Fibroblast of lung (primary cell): ENCODE measurements around the gene LY9. TPM values are rescaled to one million over a fixed set of nuclear protein-coding genes. Genes with fewer than 3 reads are reported as not detected.

Experiments
- DNase-seq, 2 donors: peaks; one replicate each; pipeline versions ENCODE4 v3.0.0 to v3.0.0-alpha.2; 2010; ENCODE audit warnings: low read depth in 2 of 2
- H2AFZ ChIP-seq: 2 replicates; pipeline ENCODE4 v1.5.1; 2012; ENCODE audit warnings: low read length, control low read depth, inconsistent platforms
- H3K27ac ChIP-seq: 2 replicates; pipeline ENCODE4 v1.5.1; 2011; ENCODE audit warnings: low read length, control low read depth; ENCODE audit not compliant: insufficient read depth
- H3K27me3 ChIP-seq: 2 replicates; pipeline ENCODE4 v1.5.1; 2011; ENCODE audit warnings: mild to moderate bottlenecking, low read length; ENCODE audit not compliant: control insufficient read depth, insufficient read depth
- H3K36me3 ChIP-seq: 2 replicates; pipeline ENCODE4 v1.5.1; 2011; ENCODE audit warnings: low read length; ENCODE audit not compliant: control insufficient read depth, insufficient read depth
- H3K4me1 ChIP-seq: 2 replicates; pipeline ENCODE4 v1.5.1; 2011; ENCODE audit warnings: low read length; ENCODE audit not compliant: control insufficient read depth, insufficient read depth; ENCODE audit errors: extremely low read depth
- H3K4me2 ChIP-seq: 2 replicates; pipeline ENCODE4 v1.5.1; 2011; ENCODE audit warnings: low read length, control low read depth; ENCODE audit not compliant: insufficient read depth; ENCODE audit errors: extremely low read depth
- H3K4me3 ChIP-seq, 4 experiments: fragments of 200-600 bp in 1 of 4; sonication (generic) in 1 of 4; replicated peaks in 1 of 4; 2 replicates each; pipeline ENCODE4 v1.5.1; 2011 to 2016; ENCODE audit warnings: low read length in 4 of 4, low read depth in 3 of 4, mild to moderate bottlenecking in 3 of 4, control low read depth in 2 of 4, inconsistent platforms in 1 of 4, mixed read lengths in 1 of 4; ENCODE audit not compliant: insufficient read depth in 1 of 4; ENCODE audit errors: control extremely low read depth in 1 of 4
- H3K79me2 ChIP-seq: 2 replicates; pipeline ENCODE4 v1.5.1; 2012; ENCODE audit warnings: mild to moderate bottlenecking, low read length, inconsistent platforms; ENCODE audit not compliant: control insufficient read depth, insufficient read depth
- H3K9ac ChIP-seq: 2 replicates; pipeline ENCODE4 v1.5.1; 2011; ENCODE audit warnings: mild to moderate bottlenecking, low read length, control low read depth; ENCODE audit not compliant: insufficient read depth
- H3K9me3 ChIP-seq: 2 replicates; pipeline ENCODE4 v1.5.1; 2012; ENCODE audit warnings: low read depth, low read length; ENCODE audit not compliant: control insufficient read depth, insufficient read depth
- H4K20me1 ChIP-seq: 2 replicates; pipeline ENCODE4 v1.5.1; 2011; ENCODE audit warnings: low read length; ENCODE audit not compliant: control insufficient read depth, insufficient read depth; ENCODE audit errors: extremely low read depth
- CTCF ChIP-seq, 2 donors: IDR thresholded peaks in 1 of 2; conservative IDR thresholded peaks in 1 of 2; 1 replicate in 1 of 2; 2 replicates in 1 of 2; pipeline ENCODE4 v1.5.1; 2011 to 2012; ENCODE audit warnings: low read length in 2 of 2, control low read depth in 1 of 2, inconsistent platforms in 1 of 2, low read depth in 1 of 2, mild to moderate bottlenecking in 1 of 2
- EZH2 ChIP-seq: IDR thresholded peaks from 2 replicates; pipeline ENCODE4 v1.5.1; 2012; ENCODE audit warnings: low read length, control low read depth, mild to moderate bottlenecking; ENCODE audit errors: missing control alignments
- polyA plus RNA-seq, 2 donors: library from polyadenylated mRNA; depleted of rRNA in 1 of 2; stranded (reverse) in 1 of 2; unstranded in 1 of 2; fragments of >200 nt; gene quantifications; 2 replicates each; pipeline ENCODE4 v1.2.1, GENCODE V29; 2011 to 2012; ENCODE audit warnings: missing spikeins in 1 of 2
- total RNA-seq: library from RNA; depleted of rRNA; stranded (reverse); fragments of >200 nt; gene quantifications from 2 replicates; pipeline ENCODE4 v1.2.1, GENCODE V29; 2014

LY9 gene
- total and polyA plus RNA-seq, 2 donors (not counting 1 experiment from before 2014, with no cell fraction given) = not detected

GRCh38 chr1:160789051-160789701 is 6.8 kb upstream of the LY9 start:
- H2AFZ ChIP-seq = no peak overlapping the region
- no peak overlapping the region for H3K9ac ChIP-seq
- no peak overlapping the region for H3K4me2 ChIP-seq
- H3K4me3 ChIP-seq = no peak overlapping the region
- no peaks in the 10 kb centered on the region for H3K4me1 ChIP-seq
- TF ChIP-seq EZH2 (no peak), CTCF (conservative IDR thresholded peaks at IDR 0.05 in 1 of 2, IDR thresholded peaks at IDR 0.05 in 1 of 2; ENCODE audit: low read depth in 1 of 2, low read length in 2 of 2) (no peak)
- H3K9me3 ChIP-seq = no peaks in the 10 kb centered on the region
- no peaks in the 10 kb centered on the region for H3K27me3 ChIP-seq
- no peak for DNase-seq
- no peaks in the 10 kb centered on the region for H4K20me1 ChIP-seq
- no peaks in the 10 kb centered on the region for H3K36me3 ChIP-seq
- H3K79me2 ChIP-seq = no peaks in the 10 kb centered on the region
- H3K27ac ChIP-seq = no peak overlapping the region

GRCh38 chr1:160789702-160790611 is 6.0 kb upstream of the LY9 start:
- H3K4me3 ChIP-seq = no peak overlapping the region
- TF ChIP-seq CTCF (conservative IDR thresholded peaks at IDR 0.05 in 1 of 2, IDR thresholded peaks at IDR 0.05 in 1 of 2; ENCODE audit: low read depth in 1 of 2, low read length in 2 of 2) (no peak), EZH2 (no peak)
- H3K36me3 ChIP-seq = no peaks in the 10 kb centered on the region

GRCh38 chr1:160794376-160794775 is 1.6 kb upstream of the LY9 start:
- no peaks in the 10 kb centered on the region for H3K9me3 ChIP-seq
- no peak overlapping the region for H3K9ac ChIP-seq
- DNase-seq = no peak
- TF ChIP-seq CTCF (conservative IDR thresholded peaks at IDR 0.05 in 1 of 2, IDR thresholded peaks at IDR 0.05 in 1 of 2; ENCODE audit: low read depth in 1 of 2, low read length in 2 of 2) = no peak
- TF ChIP-seq EZH2 = no peak
- H3K79me2 ChIP-seq = no peaks in the 10 kb centered on the region
- no peak overlapping the region for H3K4me3 ChIP-seq
- no peaks in the 10 kb centered on the region for H4K20me1 ChIP-seq
- H3K4me1 ChIP-seq = no peaks in the 10 kb centered on the region
- no peaks in the 10 kb centered on the region for H3K36me3 ChIP-seq
- no peak overlapping the region for H3K4me2 ChIP-seq
- H3K27ac ChIP-seq = no peak overlapping the region
- H2AFZ ChIP-seq = no peak overlapping the region
- no peaks in the 10 kb centered on the region for H3K27me3 ChIP-seq

More at GRCh38 chr1:160789702-160790611, 6.0 kb upstream of the LY9 start:
- no peak for DNase-seq
- no peak overlapping the region for H2AFZ ChIP-seq
- no peak overlapping the region for H3K4me2 ChIP-seq
- H3K27ac ChIP-seq = no peak overlapping the region
- H3K4me1 ChIP-seq = no peaks in the 10 kb centered on the region
- H3K9me3 ChIP-seq = no peaks in the 10 kb centered on the region
- H3K79me2 ChIP-seq = no peaks in the 10 kb centered on the region
- no peaks in the 10 kb centered on the region for H3K27me3 ChIP-seq
- no peak overlapping the region for H3K9ac ChIP-seq
- H4K20me1 ChIP-seq = no peaks in the 10 kb centered on the region
